ENCODE results near the gene SEPHS1. TPM values are rescaled to one million over a fixed set of nuclear protein-coding genes. Genes with fewer than 3 reads are reported as not detected.
"Not testable (repeated sequence)": the region's sequence is repeated elsewhere in the genome, so short reads cannot be mapped to it uniquely, and the experiment has no call there.

SEPHS1 gene
- total and polyA plus RNA-seq, 3 experiments from 2014 or later, result 22.4 to 59.4 (median 52.0) TPM

GRCh38 chr10:13388478-13389230 lies 40.6 kb upstream of the SEPHS1 start:
- H3K4me1 Mint-ChIP-seq, result no peaks in the 10 kb centered on the region
- no peak overlapping the region for H3K27ac Mint-ChIP-seq
- no peaks in the 10 kb centered on the region for H3K9me3 Mint-ChIP-seq
- ChIA-PET POLR2A (no interaction called here), CTCF (interaction anchor here (0.9 to 1.1 kb wide), 2 partner anchors 52 to 227 kb away, joined by 3 read pairs; partner anchors contain the start of gene MCM10)
- no peak overlapping the region for H3K27ac ChIP-seq (ENCODE audit: low read depth, low read length)
- no peaks in the 10 kb centered on the region for H3K27me3 ChIP-seq (ENCODE audit: insufficient read depth, low read length, poor library complexity, severe bottlenecking)
- H3K9me3 ChIP-seq (ENCODE audit: low read length), result no peaks in the 10 kb centered on the region
- no peak overlapping the region for H3K4me3 Mint-ChIP-seq
- H3K4me3 ChIP-seq (ENCODE audit: low read length), result no peak overlapping the region
- no peaks in the 10 kb centered on the region for H3K4me1 ChIP-seq (ENCODE audit: insufficient read depth, low read length)
- peaks cover 0 to 3% (median 0%) of the 10 kb centered on the region in 3 donors for H3K36me3 Mint-ChIP-seq
- peaks cover 23 to 30% of the 10 kb centered on the region in 2 donors for H3K27me3 Mint-ChIP-seq
- no peaks in the 10 kb centered on the region for H3K36me3 ChIP-seq (ENCODE audit: insufficient read depth, low read length)
- DNase-seq, result no peak

DNA sequence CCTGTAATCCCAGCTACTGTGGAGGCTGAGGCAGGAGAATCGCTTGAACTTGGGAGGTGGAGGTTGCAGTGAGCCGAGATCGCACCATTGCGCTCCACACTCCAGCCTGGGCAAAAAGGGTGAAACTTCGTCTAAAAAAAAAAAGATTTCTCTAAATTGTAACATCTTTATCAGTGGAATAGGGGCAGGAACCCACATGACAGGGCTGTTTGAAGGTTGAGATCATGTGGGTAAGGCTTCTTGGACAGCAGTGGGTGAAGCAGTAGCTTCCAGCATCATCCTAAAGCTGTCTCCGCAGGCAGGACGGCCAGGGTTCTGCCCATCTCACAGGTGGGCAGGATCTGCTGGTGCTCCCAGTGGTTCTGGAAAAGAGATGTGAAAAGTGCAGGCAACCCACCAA lies 37.9 kb upstream of the SEPHS1 start:
- peaks cover 7% of the 10 kb centered on the region for H3K27me3 ChIP-seq (ENCODE audit: insufficient read depth, low read length, poor library complexity, severe bottlenecking)
- Mint-ChIP-seq H3K27me3 (peaks cover 23 to 41% of the 10 kb centered on the region in 2 donors), H3K9me3 (peaks cover 0 to 2% (median 0%) of the 10 kb centered on the region in 5 donors), H3K4me3 (no peak overlapping the region), H3K36me3 (peaks cover 0 to 6% (median 3%) of the 10 kb centered on the region in 3 donors), H3K27ac (no peak overlapping the region), H3K4me1 (peaks cover 10 to 11% (median 11%) of the 10 kb centered on the region in 3 donors)
- POLR2A ChIA-PET, result no interaction called here
- no peak overlapping the region for H3K27ac ChIP-seq (ENCODE audit: low read depth, low read length)
- H3K36me3 ChIP-seq (ENCODE audit: insufficient read depth, low read length), result no peaks in the 10 kb centered on the region
- no peak for DNase-seq
- no peaks in the 10 kb centered on the region for H3K9me3 ChIP-seq (ENCODE audit: low read length)
- H3K4me3 ChIP-seq (ENCODE audit: low read length), result no peak overlapping the region
- CTCF ChIA-PET, result no interaction called here
- H3K4me1 ChIP-seq (ENCODE audit: insufficient read depth, low read length), result peaks cover 9% of the 10 kb centered on the region

DNA sequence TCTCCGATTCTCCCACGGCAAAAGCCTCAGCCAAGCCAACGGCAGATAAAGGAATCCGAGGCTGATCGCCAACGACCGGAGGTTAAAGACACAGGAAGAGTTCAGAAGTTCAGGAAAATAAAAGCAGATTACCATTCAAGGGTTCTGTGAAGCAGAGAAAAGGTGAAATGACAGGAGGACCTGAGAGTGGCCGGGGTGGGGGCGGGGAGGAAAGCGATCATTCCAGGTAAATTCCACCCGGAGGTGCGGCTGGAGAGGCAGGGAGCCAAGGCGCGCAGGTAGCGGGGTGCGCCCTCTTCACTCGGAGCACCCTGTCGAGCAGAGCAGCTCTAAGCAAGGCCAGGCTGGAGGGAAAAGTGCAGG lies 35.3 kb upstream of the SEPHS1 start:
- H3K4me1 Mint-ChIP-seq, result peaks cover 10 to 11% (median 11%) of the 10 kb centered on the region in 3 donors
- Histone ChIP-seq H3K9me3 (ENCODE audit: low read length) (no peaks in the 10 kb centered on the region), H3K27me3 (ENCODE audit: insufficient read depth, low read length, poor library complexity, severe bottlenecking) (peaks cover 7% of the 10 kb centered on the region), H3K36me3 (ENCODE audit: insufficient read depth, low read length) (no peaks in the 10 kb centered on the region), H3K4me3 (ENCODE audit: low read length) (peak overlapping the region; percentile 39), H3K4me1 (ENCODE audit: insufficient read depth, low read length) (peaks cover 9% of the 10 kb centered on the region), H3K27ac (ENCODE audit: low read depth, low read length) (no peak overlapping the region)
- H3K4me3 Mint-ChIP-seq, result peak overlapping the region in 6 of 7 donors; percentile 33 to 70 (median 44)
- H3K27me3 Mint-ChIP-seq, result peaks cover 24 to 64% of the 10 kb centered on the region in 2 donors
- ChIA-PET POLR2A (no interaction called here), CTCF (no interaction called here)
- H3K9me3 Mint-ChIP-seq, result peaks cover 0 to 2% (median 0%) of the 10 kb centered on the region in 5 donors
- no peak for DNase-seq
- peak overlapping the region in 2 of 8 donors; percentile 46 to 53 for H3K27ac Mint-ChIP-seq
- H3K36me3 Mint-ChIP-seq, result peaks cover 0 to 6% (median 3%) of the 10 kb centered on the region in 3 donors

DNA sequence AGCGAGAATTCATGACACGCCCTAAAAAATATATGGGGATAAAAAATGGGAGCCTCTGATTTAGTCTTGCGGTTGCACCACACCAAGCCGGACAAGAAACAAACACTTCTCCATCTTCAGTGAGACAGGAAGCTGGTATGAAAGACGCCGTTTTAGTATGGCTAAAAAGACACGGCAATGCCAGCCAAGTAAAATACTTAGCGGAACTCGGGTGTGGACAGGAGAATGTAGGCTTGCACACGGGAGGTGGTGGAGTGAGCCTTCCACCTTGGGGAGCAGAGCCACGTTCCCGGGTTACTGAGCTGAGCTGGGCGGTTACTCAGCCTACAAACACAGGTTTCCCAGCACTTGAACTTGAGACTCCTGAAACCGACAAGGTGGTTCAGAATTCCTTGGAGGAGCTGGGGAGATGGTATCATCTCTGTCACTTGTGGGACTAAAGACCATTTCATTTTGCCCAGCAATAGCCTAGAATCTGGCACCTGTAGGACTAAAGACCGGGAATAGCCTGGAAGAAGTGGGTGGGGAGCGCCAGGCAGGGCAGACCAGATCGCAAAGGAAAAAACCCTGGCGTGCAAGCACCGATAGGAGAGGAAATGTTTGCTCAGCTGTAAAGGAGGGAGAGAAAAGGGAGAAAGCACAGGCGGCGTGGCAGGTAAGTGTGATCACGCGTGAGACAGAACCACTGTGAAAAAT lies 34.8 kb upstream of the SEPHS1 start:
- Histone ChIP-seq H3K27ac (ENCODE audit: low read depth, low read length) (no peak overlapping the region), H3K36me3 (ENCODE audit: insufficient read depth, low read length) (no peaks in the 10 kb centered on the region), H3K27me3 (ENCODE audit: insufficient read depth, low read length, poor library complexity, severe bottlenecking) (peaks cover 7% of the 10 kb centered on the region), H3K4me1 (ENCODE audit: insufficient read depth, low read length) (peaks cover 9% of the 10 kb centered on the region), H3K9me3 (ENCODE audit: low read length) (no peaks in the 10 kb centered on the region), H3K4me3 (ENCODE audit: low read length) (peak overlapping the region; percentile 39)
- Mint-ChIP-seq H3K27me3 (peaks cover 24 to 68% of the 10 kb centered on the region in 2 donors), H3K27ac (peak overlapping the region in 2 of 8 donors; percentile 46 to 53), H3K4me3 (peak overlapping the region in 6 of 7 donors; percentile 33 to 70 (median 54)), H3K4me1 (peaks cover 10 to 11% (median 11%) of the 10 kb centered on the region in 3 donors), H3K36me3 (peaks cover 0 to 6% (median 3%) of the 10 kb centered on the region in 3 donors), H3K9me3 (peaks cover 0 to 2% (median 0%) of the 10 kb centered on the region in 5 donors)
- POLR2A ChIA-PET, result no interaction called here
- CTCF ChIA-PET, result no interaction called here
- DNase-seq, result no peak

- DNase-seq; H3K27me3 ChIP-seq (ENCODE audit: insufficient read depth, low read length, poor library complexity, severe bottlenecking); H3K9me3 Mint-ChIP-seq; H3K27ac ChIP-seq (ENCODE audit: low read depth, low read length); H3K4me3 Mint-ChIP-seq; CTCF ChIA-PET; POLR2A ChIA-PET; H3K9me3 ChIP-seq (ENCODE audit: low read length); H3K4me3 ChIP-seq (ENCODE audit: low read length); H3K36me3 ChIP-seq (ENCODE audit: insufficient read depth, low read length); H3K4me1 ChIP-seq (ENCODE audit: insufficient read depth, low read length); H3K27ac Mint-ChIP-seq; H3K36me3 Mint-ChIP-seq: not testable (repeated sequence)
- peaks cover 18 to 61% of the 10 kb centered on the region in 2 donors for H3K27me3 Mint-ChIP-seq
- H3K4me1 Mint-ChIP-seq, result peaks cover 10 to 11% (median 11%) of the 10 kb centered on the region in 3 donors
These were observed 31.0 kb upstream of the SEPHS1 start for GRCh38 chr10:13379061-13379460.

GRCh38 chr10:13376746-13377145 lies 28.7 kb upstream of the SEPHS1 start:
- H3K27me3 Mint-ChIP-seq, result peaks cover 11 to 44% of the 10 kb centered on the region in 2 donors
- no peak overlapping the region for H3K4me3 Mint-ChIP-seq
- H3K4me1 Mint-ChIP-seq, result peaks cover 0 to 3% (median 1%) of the 10 kb centered on the region in 3 donors
- Histone ChIP-seq H3K36me3 (ENCODE audit: insufficient read depth, low read length) (no peaks in the 10 kb centered on the region), H3K9me3 (ENCODE audit: low read length) (no peaks in the 10 kb centered on the region), H3K27ac (ENCODE audit: low read depth, low read length) (no peak overlapping the region), H3K4me3 (ENCODE audit: low read length) (no peak overlapping the region), H3K4me1 (ENCODE audit: insufficient read depth, low read length) (no peaks in the 10 kb centered on the region), H3K27me3 (ENCODE audit: insufficient read depth, low read length, poor library complexity, severe bottlenecking) (no peaks in the 10 kb centered on the region)
- peaks cover 0 to 2% (median 0%) of the 10 kb centered on the region in 5 donors for H3K9me3 Mint-ChIP-seq
- H3K27ac Mint-ChIP-seq, result no peak overlapping the region
- no peaks in the 10 kb centered on the region for H3K36me3 Mint-ChIP-seq
- CTCF ChIA-PET, result interaction anchor here (0.7 to 1.7 kb wide), 2 partner anchors 10 to 63 kb away, joined by 3 to 4 read pairs; no protein-coding TSS in a partner anchor
- DNase-seq, result no peak
- POLR2A ChIA-PET, result no interaction called here

GRCh38 chr10:13376297-13376696 lies 28.2 kb upstream of the SEPHS1 start:
- Mint-ChIP-seq H3K4me1 (peaks cover 0 to 5% (median 1%) of the 10 kb centered on the region in 3 donors), H3K27ac (no peak overlapping the region), H3K36me3 (no peaks in the 10 kb centered on the region), H3K27me3 (peaks cover 11 to 40% of the 10 kb centered on the region in 2 donors), H3K4me3 (no peak overlapping the region), H3K9me3 (no peaks in the 10 kb centered on the region)
- Histone ChIP-seq H3K27ac (ENCODE audit: low read depth, low read length) (no peak overlapping the region), H3K27me3 (ENCODE audit: insufficient read depth, low read length, poor library complexity, severe bottlenecking) (no peaks in the 10 kb centered on the region), H3K36me3 (ENCODE audit: insufficient read depth, low read length) (no peaks in the 10 kb centered on the region), H3K9me3 (ENCODE audit: low read length) (no peaks in the 10 kb centered on the region), H3K4me1 (ENCODE audit: insufficient read depth, low read length) (no peaks in the 10 kb centered on the region), H3K4me3 (ENCODE audit: low read length) (no peak overlapping the region)
- ChIA-PET POLR2A (no interaction called here), CTCF (interaction anchor here (0.7 to 1.7 kb wide), 2 partner anchors 9 to 64 kb away, joined by 3 to 4 read pairs; no protein-coding TSS in a partner anchor)
- no peak for DNase-seq

GRCh38 chr10:13375791-13376190 lies 27.7 kb upstream of the SEPHS1 start:
- Histone ChIP-seq H3K27me3 (ENCODE audit: insufficient read depth, low read length, poor library complexity, severe bottlenecking) (no peaks in the 10 kb centered on the region), H3K4me3 (ENCODE audit: low read length) (no peak overlapping the region), H3K36me3 (ENCODE audit: insufficient read depth, low read length) (no peaks in the 10 kb centered on the region), H3K4me1 (ENCODE audit: insufficient read depth, low read length) (no peaks in the 10 kb centered on the region), H3K9me3 (ENCODE audit: low read length) (no peaks in the 10 kb centered on the region), H3K27ac (ENCODE audit: low read depth, low read length) (no peak overlapping the region)
- POLR2A ChIA-PET, result no interaction called here
- no peaks in the 10 kb centered on the region for H3K36me3 Mint-ChIP-seq
- H3K4me1 Mint-ChIP-seq, result peaks cover 0 to 5% (median 1%) of the 10 kb centered on the region in 3 donors
- H3K27ac Mint-ChIP-seq, result peak overlapping the region in 1 of 8 donors; percentile 34
- no peak for DNase-seq
- peaks cover 11 to 35% of the 10 kb centered on the region in 2 donors for H3K27me3 Mint-ChIP-seq
- H3K9me3 Mint-ChIP-seq, result no peaks in the 10 kb centered on the region
- no peak overlapping the region for H3K4me3 Mint-ChIP-seq
- CTCF ChIA-PET, result no interaction called here
